Hematopoietic multipotent progenitor cell treated with erythropoietin and hydrocortisone succinate and interleukin-3 and kit ligand, for 15 days (in vitro differentiated cells): ENCODE results near the gene CNTNAP1.
"Not testable (repeated sequence)": the region's sequence is repeated elsewhere in the genome, so short reads cannot be mapped to it uniquely, and the experiment has no call there.

Experiments
- DNase-seq: peaks from one replicate; pipeline ENCODE4 v3.0.0-alpha.2; 2015; ENCODE audit warnings: low spot score

Gene CNTNAP1

DNA sequence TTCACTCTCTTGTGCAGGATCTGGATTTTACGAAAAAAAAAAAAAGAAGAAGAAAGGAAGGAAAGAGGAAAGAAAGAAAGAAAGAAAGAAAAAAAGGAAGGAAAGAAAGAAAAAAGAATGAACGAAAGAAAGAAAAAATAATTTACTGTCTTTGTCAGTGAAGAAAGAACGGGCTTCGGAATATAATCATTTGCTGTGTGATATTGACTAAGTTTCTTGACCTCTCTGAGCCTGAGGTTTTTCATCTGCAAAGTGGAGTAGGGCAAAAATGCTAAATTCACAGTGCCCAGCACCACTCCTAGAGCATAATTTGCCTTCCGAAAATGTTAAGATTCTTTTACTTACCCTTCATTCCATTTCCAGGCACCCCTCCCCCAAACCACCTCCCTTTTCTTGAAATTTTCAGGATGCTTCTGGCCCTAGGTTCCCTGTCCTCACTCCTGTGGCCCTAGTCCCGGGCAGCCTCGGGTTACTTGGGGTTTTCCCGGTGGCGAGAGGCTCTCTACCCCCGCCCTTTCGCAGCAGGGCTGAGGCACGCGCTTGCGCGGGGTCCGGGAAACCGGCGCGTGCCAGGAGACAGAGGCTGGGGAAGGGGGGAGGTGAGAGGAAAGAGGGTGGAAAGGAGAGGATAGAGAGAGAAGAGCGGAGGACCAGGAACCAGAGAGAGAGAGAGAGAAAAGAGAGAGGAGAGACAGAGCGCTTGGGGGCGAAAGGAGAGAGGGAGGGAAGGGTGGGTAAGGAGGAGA lies at the start of gene CNTNAP1:
CNTNAP1 (plus strand) TSS at position 556 of the 746 bp plus-strand sequence. CDS start 299 bp downstream, outside the sequence.
- no peak for DNase-seq

DNA sequence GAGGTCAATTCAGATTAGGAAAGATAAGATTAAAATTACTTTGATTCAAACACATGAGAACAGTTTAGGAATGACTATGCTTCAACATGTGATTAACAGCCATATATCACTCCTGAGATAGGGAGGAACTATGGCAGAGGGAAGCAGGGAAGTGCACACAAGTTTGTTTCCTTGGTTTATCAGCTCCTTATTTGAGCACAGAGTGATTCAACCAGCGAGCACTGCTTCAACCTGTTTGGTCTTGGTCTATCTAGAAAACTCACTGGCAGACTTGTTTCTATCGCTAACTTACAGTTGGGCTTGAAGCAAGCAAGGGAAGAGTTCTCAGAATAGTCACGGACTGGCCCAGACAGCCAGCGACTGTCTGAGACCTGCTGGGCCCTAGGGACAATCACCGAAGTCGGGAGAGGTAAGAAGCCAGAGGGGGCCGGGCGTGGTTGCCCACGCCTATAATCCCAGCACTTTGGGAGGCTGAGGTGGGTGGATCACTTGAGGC lies 49.3 kb upstream of the CNTNAP1 start:
- DNase-seq, result peak; percentile 80

DNA sequence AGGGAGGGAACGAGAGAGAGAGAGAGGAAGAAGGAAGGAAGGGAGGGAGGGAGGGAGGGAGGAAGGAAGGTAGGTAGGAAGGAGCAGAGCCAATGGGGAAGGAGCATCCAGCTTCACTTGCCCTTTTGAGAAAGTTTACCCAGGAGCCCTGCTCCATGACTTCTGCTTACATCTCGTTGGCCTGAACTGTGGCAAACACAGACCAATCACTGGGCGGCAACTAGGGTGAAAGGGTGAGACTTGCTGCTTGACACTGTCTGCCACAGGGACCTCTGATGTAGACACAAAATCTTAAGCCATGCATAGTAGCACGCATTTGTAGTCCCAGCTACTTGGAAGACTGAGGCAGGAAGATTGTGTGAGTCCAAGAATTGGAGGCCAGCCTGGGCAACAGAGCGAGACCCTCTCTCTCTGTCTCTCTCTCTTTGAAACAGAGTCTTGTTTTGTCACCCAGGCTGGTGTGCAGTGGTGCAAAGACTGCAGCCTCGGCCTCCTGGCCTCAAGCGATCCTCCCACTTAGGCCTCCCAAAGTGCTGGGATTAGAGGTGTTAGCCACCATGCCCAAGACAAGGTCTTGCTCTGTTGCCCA lies 42.7 kb upstream of the CNTNAP1 start:
- DNase-seq, result peak; percentile 45

DNA sequence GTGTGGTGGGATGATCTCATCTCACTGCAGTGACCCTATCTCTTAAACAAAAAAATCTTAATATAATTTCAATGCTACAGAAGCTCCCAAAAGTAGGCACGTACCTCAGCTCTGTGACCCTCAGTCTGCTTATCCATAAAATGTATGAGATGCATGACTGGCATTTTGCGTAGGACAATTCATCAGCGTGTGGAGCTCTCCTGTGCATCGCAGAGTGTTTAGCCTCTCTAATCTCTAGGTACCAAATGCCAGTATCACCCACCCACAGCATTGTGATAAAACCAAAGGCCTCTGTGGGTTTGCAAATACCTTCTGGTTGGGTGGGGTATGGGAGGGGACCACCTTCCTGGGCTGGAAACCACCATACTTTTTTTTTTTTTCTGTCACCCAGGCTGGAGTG lies 42.2 kb upstream of the CNTNAP1 start:
- DNase-seq, result peak; percentile 86

DNA sequence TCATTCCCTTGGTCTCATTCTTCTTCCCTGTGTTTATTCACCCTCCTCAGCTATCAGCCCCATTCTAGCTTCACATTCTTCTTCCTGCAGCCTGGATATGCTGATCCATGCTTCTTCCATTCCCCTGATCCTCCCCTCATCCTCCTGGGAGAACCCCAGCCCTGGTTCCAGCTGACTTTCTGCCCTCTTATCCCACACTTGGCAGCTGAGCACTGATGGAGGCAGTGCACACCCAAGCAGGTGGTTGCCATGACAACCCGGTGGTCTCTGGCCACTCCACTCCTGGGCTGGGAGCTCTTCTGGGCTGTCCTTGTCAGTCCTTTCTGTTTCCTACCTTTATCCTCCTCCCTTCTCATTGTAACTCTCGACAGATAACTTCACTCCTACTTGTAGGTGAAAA lies 40.0 kb upstream of the CNTNAP1 start:
- no peak for DNase-seq

DNA sequence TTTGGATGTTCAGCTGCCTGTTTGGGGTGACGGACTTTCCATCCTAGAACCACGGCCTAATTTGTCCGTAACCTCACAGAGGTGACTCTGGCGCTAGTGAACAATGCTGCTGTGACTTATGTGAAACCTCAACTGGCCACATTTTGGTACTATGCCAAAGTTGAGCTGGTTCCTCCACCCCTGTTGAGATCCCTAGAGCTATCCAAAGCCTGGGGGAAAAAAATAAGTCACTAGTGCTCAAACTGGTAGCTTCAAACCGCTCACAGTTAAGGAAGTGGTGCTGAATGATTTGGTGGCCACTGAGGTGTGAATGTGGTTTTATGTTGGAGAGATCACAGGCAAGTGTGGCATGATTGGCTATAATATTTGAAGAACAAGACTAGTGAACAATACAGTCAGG lies 34.6 kb upstream of the CNTNAP1 start:
- DNase-seq, result no peak

DNA sequence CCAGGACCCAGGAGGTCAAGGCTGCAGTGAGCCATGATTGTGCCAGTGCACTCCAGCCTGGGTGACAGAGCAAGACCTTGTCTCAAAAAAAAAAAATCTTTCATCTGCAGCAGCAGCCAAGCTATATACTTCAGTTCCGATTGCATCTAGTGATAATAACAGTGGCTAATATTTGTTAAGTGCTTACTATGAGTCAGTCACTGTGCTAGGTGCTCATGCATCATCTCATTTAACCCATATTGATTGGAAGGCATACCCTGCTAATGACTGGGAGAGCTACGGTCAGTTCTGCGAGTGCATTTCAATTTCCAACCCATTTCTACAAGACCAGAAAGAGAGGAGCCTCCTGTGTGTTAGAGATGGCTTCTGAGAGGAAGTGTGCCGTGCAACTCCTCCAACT lies 30.9 kb upstream of the CNTNAP1 start:
- no peak for DNase-seq

DNA sequence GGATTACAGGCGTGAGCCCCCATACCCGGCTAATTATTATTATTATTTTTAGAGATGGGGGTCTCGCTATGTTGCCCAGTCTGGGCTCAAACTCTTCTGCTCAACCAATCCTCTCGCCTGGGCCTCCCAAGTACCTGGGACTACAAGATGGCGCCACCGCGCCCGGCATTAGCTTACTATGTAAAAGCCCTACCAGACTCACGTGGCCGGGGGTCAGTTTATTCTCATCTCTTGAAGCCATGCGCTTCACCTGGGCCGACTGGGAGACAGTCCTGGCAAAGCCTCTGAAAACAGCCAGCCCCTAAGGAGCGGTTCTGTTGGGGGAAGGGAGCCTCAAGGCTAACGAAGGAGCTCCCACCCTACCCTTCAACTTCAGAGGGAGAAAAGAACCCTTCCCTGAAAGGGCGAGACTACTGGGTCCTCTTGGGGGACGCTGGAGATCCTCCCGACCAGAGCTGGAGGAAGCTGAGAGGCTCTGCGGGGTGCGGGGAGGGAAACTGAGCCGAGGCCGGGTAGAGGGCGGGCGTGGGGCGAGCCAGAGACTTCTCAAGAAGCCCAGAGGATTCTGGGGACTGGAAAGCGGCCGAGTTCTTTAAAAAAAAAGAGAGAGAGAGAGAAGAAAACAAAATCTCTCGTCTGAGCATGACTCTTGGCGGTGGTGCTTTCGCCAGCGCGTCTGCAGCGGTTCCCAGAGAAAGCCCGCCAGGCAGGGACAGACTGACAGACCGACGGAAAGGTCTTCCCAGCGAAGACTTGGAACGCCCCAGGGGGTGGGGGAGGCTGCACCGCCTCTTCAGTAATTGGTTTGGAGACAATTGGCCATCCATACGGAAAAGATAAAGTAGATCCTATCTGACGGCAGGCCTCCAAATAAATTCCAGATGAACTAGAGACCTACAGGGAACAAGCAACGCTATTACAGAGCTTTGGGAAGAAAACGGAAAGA lies 28.9 kb upstream of the CNTNAP1 start:
- no peak for DNase-seq

DNA sequence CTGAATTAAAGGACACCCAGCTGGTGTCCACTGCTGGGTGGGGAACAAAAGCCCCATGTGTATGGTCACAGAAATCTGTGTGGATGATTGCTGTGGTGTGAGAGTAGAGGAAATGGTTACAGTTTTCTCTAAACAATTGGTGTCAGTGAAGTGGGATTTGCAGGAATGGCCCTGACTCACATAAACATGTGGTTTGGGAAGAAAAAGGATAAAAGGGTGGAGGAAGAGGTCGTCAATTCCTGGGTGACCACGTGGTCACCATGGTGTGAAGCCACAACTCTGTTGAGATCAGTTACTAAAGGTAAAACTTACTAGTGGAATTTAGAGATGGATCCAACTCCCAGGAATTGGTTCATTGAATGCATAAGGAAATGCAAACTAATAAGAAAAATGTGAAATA lies 26.8 kb upstream of the CNTNAP1 start:
- DNase-seq, result no peak

DNA sequence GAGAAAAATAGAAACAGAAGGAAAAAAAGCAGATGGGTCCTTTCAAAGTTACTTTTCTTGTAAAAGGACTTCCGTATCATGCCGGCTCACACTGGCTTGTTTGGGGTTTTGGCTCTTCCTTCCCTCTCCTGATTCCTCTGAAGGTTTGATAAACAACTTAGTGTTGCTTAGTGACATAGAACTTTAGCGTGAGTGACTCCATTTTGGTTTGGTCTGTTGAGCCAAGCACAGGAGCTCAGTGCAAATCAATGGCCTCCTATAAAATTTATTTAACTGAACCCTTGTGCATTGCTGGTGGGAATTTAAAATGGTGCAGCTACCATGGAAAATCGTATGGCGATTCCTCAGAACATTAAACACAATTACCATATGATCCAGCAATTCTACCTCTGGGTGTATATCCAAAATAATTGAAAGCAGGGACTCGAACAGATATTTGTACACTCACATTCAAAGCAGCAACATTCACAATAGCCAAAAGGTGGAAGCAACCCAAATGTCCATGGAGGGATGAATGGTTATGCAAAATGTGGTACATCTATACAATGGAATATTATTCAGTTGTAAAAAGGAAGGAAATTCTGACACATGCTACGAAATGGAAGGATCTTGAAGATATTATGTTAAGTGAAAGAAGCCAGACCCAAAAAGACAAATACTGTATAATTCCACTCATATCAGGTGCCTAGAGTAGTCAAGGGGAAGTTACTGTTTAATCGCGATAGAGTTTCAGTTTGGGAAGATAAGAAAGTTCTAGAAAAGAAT lies 24.3 kb upstream of the CNTNAP1 start:
- no peak for DNase-seq

DNA sequence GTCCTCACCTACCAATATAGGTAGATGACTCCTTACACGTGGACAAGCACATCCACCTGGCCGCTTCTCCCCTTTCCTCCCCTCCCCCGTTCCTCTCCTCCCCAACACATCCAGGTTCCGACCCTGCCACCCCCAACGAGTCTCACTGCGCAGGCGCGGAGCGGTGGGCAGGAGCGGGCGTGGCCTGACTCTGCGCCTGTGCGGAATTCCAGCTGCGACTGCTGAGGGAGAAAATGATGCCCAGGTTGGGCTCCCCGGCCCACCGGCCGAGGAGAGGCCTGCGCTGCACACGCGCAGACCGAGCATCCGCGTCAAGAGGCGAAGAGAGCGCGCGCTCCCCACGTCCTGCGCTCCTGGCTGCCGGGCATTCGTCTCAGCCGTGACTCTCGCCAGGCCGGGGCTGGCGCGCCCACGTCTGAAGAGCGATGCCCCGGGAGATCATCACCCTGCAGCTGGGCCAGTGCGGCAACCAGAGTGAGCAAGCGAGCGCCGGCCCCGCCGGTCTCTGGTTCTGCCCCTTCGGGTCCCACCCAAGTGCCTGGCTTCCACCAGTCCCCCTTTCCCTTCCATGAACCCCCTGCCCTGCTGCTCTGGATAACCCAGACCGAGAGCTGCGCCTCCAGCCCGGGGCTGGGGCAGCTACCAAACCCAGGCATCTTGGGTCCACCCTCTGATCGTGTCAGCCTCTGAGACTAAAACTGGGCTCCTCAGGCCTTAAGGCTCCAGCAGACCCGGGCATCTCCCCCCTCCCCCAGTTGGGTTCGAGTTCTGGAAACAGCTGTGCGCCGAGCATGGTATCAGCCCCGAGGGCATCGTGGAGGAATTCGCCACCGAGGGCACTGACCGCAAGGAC lies 23.0 kb upstream of the CNTNAP1 start, which contains the start of gene TUBG2:
TUBG2 (plus strand) TSS at position 206 of the 853 bp plus-strand sequence; CDS start at position 426, 220 bp downstream.
- peak; percentile 74 for DNase-seq

DNA sequence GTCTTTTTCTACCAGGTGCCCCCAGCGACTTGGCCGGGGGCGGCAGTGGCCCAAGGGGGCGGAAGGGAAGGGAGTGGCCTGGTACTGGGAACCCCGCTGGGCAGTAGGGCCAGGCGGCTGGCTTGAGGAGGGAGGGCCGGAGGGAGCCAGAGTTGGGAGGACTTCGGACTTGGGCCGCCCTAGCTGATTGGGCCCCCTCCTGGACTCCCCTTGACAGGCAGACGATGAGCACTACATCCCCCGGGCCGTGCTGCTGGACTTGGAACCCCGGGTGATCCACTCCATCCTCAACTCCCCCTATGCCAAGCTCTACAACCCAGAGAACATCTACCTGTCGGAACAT lies 22.4 kb upstream of the CNTNAP1 start:
- not testable (repeated sequence) for DNase-seq

DNA sequence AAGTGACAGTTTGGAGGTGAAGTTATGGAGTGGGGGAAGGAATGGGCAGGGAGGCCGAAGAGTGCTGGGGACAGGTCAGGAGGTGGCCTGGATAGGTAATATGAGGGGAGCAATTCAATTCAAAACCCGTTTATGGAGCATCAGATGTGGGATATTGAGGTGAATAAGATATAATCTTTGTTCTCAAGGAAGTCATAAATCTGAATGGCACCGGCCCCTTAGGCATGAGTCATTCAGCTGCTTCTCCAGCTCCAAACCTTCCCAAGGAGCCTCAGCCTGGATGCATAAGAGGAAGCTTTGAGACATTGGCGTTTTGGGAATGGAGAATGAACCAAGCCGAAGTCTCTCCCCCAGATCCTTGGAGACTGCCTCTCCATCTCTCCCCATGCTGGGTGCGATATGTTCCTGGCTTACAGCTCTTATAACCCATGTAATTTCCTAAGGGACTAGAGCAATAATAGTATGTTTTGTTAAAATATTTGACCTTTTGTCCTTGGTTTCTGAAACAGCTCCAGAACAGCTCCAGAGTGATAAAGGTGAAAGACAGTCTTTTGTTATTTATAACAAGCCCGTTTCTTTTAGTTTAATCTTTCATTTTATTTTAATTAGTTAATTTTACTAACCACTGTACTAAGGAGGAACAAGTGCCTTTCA lies 21.5 kb upstream of the CNTNAP1 start:
- DNase-seq, result no peak

DNA sequence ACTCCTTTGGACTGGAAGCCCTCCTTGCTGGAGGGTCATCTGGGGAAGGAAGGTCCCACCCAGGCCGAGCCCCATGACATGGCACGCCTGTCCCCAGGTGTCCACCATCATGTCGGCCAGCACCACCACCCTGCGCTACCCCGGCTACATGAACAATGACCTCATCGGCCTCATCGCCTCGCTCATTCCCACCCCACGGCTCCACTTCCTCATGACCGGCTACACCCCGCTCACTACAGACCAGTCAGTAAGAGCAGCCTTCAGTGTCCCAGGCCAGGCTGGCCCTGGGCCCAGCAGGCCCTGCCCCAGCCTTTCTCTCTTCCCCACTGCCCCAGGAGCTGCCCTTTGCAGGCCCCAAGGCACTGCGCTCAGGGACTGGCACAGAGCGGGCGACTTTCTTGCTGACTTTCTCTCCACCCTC lies 16.7 kb upstream of the CNTNAP1 start:
- DNase-seq, result no peak

DNA sequence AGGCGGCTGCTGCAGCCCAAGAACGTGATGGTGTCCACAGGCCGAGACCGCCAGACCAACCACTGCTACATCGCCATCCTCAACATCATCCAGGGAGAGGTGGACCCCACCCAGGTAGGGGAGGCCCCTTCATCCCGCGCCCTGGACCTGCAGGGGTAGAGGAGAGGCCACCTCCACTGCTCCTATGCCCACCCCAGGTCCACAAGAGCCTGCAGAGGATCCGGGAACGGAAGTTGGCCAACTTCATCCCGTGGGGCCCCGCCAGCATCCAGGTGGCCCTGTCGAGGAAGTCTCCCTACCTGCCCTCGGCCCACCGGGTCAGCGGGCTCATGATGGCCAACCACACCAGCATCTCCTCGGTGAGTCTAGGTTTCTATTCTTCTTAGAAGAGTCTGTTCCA lies 16.2 kb upstream of the CNTNAP1 start:
- DNase-seq, result not testable (repeated sequence)

DNA sequence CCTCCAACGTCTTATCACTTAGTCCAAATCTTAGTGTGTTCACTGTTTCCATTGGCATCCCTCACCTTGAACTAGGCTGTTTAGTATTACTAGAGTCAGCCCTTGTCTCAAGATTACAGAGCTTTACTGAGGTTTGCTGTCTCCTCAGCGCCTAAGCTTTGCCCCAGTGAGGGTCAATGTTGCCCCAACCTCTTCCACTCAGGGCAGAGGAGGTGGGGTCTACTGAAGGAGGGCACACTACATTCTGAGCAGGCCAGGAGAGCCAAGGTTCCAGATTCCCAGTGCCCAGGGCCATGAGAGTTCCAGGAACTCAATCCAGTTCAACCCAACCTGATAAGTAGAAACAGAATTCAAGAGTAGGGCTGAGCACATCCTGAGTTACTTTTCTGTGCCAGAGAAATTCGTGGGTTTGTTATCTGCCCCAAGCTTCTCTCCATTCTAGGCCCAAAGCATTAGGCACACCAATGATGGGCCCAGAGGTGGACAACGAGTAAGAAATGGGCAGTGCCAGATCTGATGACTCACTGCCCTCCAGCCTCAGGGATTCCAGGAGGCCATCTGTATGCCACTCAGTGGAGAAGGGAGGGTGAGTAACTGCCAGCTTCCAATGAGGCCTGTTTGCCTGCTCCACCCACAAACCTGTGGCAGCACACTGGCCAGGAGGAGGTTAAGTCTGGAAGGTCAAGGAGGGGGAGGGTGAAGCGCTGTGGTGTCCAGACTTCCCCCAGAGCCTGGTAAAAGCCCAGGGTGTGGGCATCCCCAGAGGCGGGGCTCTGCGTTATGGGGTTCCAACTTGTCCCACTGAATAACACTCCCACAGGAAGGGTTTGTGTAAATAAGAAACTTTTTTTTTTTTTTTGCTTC lies 15.0 kb upstream of the CNTNAP1 start:
- peak; percentile 56 for DNase-seq

DNA sequence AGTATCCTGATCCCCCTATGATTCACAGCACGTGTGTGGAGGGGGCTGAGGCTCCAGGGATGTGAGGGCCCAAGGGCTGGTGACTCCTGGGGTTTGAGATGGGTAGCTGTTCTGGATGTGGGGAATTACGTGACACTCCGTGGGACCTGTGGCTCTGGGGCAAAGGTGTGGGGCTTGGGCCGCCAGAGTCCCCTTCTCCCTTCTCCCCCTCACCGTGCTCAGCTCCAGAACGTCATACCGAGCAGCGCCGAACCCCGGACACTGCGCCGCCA lies 12.7 kb upstream of the CNTNAP1 start:
- no peak for DNase-seq

DNA sequence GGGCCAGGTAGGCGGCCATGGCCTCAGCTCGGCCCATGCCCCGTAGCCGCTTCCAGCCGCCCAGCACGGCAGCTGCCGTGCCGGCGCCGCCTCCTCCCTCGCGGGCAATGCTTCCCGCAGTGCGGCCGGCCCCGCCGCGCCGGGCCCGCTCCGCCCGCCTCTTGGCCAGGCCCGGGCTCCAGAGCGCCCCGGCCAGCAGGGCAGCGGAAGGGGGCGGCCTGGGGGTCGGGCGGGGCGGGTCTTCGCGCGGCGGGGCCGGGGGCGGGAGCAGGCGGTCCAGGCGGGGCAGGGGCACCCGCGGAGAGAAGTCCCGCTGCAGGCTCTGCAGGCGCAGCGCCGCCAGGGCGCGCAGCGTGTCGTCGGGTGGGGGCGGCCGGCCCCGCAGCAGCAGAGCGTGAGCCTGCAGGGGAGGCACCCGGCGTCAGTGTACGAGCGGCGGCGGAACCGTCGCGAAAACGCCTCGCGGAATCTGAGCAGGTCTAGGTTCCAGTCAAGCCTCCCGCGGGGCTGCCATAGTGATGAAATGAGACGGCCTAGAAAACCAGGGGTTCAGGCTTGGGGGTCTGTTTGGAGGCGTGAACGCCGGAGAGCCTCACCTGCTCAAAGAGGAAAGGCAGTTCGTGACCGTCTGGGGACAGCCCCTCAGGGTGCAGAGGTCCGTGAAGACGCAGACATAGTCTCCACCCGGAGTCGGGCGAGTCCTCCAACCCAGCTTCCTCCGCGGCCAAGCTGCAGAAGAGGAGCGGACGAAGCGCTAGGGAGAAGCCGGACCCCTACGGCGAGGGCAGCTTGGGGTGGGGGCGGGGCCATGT lies 12.1 kb upstream of the CNTNAP1 start:
- no peak for DNase-seq
